HEK293 (cell line): Measurements from ENCODE around the gene ALLC.

ENCODE experiments used
- CTCF ChIA-PET: fragments of 350-600 bp; formaldehyde crosslinking; extraction: SDS; loops from one replicate; lab custom pipeline; 2021; ENCODE audit warnings: antibody characterized with exemption; lab: Yijun Ruan, JAX
- POLR2A ChIA-PET: fragments of 300-600 bp; formaldehyde crosslinking; extraction: SDS; loops from one replicate; lab custom pipeline; 2020; ENCODE audit warnings: antibody characterized with exemption, inconsistent platforms; lab: Yijun Ruan, JAX
- H3K27ac ChIP-seq: fragments of 200-500 bp; sonication (Bioruptor generic); 2 replicates; pipeline ENCODE4 v1.5.1; 2014; ENCODE audit warnings: low read depth, low read length, control low read depth, inconsistent platforms; ENCODE audit errors: extremely low read depth
- H3K36me3 ChIP-seq, 2 experiments: fragments of 200-500 bp in 1 of 2; sonication (Bioruptor generic) in 1 of 2; 1 replicate in 1 of 2; 2 replicates in 1 of 2; pipeline ENCODE4 v1.5.1; 2014 to 2017; ENCODE audit warnings: inconsistent platforms in 2 of 2, low read length in 2 of 2; ENCODE audit not compliant: control insufficient read depth in 2 of 2, insufficient read depth in 1 of 2
- H3K4me1 ChIP-seq: fragments of 200-500 bp; sonication (Bioruptor generic); 2 replicates; pipeline ENCODE4 v1.5.1; 2014; ENCODE audit warnings: mild to moderate bottlenecking, low read length, inconsistent platforms; ENCODE audit not compliant: control insufficient read depth, insufficient read depth
- H3K4me3 ChIP-seq: 2 replicates; pipeline ENCODE4 v1.5.1; 2011; ENCODE audit warnings: low read depth, mild to moderate bottlenecking, control low read depth, low read length, moderate library complexity
- H3K9me3 ChIP-seq: fragments of 200-500 bp; sonication (Bioruptor generic); 2 replicates; pipeline ENCODE4 v1.5.1; 2014; ENCODE audit warnings: low read depth, low read length, inconsistent platforms; ENCODE audit not compliant: control insufficient read depth, insufficient read depth
- BCL11A ChIP-seq: fragments of 450-650 bp; formaldehyde crosslinking; IDR thresholded peaks from 2 replicates; pipeline ENCODE4 v1.5.1; 2016; ENCODE audit warnings: low read depth, missing biosample characterization, missing genetic modification characterization
- EGR2 ChIP-seq: fragments of 450-650 bp; formaldehyde crosslinking; IDR thresholded peaks from 2 replicates; pipeline ENCODE4 v1.5.1; 2016; ENCODE audit warnings: low read depth, missing biosample characterization, missing genetic modification characterization
- HOXC10 ChIP-seq: sonication (generic); formaldehyde crosslinking; IDR thresholded peaks from 2 replicates; pipeline ENCODE4 v1.8.1; 2023; ENCODE audit warnings: mild to moderate bottlenecking, missing genetic modification reagents
- IKZF3 ChIP-seq: fragments of 450-650 bp; IDR thresholded peaks from 2 replicates; pipeline ENCODE4 v1.5.0; 2018; ENCODE audit warnings: missing biosample characterization, mild to moderate bottlenecking, missing genetic modification characterization, moderate library complexity
- MEIS1 ChIP-seq: sonication (generic); formaldehyde crosslinking; IDR thresholded peaks from 2 replicates; pipeline ENCODE4 v1.8.1; 2022; ENCODE audit warnings: missing genetic modification reagents, mild to moderate bottlenecking, borderline replicate concordance
- MYNN ChIP-seq: fragments of 450-650 bp; formaldehyde crosslinking; IDR thresholded peaks from 2 replicates; pipeline ENCODE4 v1.5.1; 2016; ENCODE audit warnings: missing biosample characterization, missing genetic modification characterization, borderline replicate concordance
- SCRT1 ChIP-seq: fragments of 450-650 bp; formaldehyde crosslinking; IDR thresholded peaks from 2 replicates; pipeline ENCODE4 v1.5.1; 2016; ENCODE audit warnings: missing biosample characterization, missing genetic modification characterization, borderline replicate concordance
- ZBTB17 ChIP-seq: fragments of 450-650 bp; formaldehyde crosslinking; IDR thresholded peaks from 2 replicates; pipeline ENCODE4 v1.5.1; 2016; ENCODE audit warnings: missing biosample characterization, missing genetic modification characterization
- ZFP37 ChIP-seq: fragments of 450-650 bp; formaldehyde crosslinking; IDR thresholded peaks from 2 replicates; pipeline ENCODE4 v1.5.1; 2016; ENCODE audit warnings: missing biosample characterization, missing genetic modification characterization
- ZIC2 ChIP-seq: fragments of 450-650 bp; formaldehyde crosslinking; IDR thresholded peaks from 2 replicates; pipeline ENCODE4 v1.5.1; 2016; ENCODE audit warnings: missing biosample characterization, missing genetic modification characterization
- ZNF132 ChIP-seq: fragments of 450-650 bp; formaldehyde crosslinking; IDR thresholded peaks from 2 replicates; pipeline ENCODE4 v1.5.1; 2017; ENCODE audit warnings: missing biosample characterization, missing genetic modification characterization, borderline replicate concordance
- ZNF16 ChIP-seq: fragments of 450-650 bp; formaldehyde crosslinking; IDR thresholded peaks from 2 replicates; pipeline ENCODE4 v1.5.1; 2016; ENCODE audit warnings: low read depth, missing biosample characterization, missing genetic modification characterization
- ZNF350 ChIP-seq: fragments of 450-650 bp; formaldehyde crosslinking; IDR thresholded peaks from 2 replicates; pipeline ENCODE4 v1.5.0; 2017; ENCODE audit warnings: missing biosample characterization, mild to moderate bottlenecking, missing genetic modification characterization
- ZNF391 ChIP-seq: fragments of 450-650 bp; formaldehyde crosslinking; IDR thresholded peaks from 2 replicates; pipeline ENCODE4 v1.5.1; 2016; ENCODE audit warnings: low read depth, missing biosample characterization, missing genetic modification characterization, borderline replicate concordance
- ZNF394 ChIP-seq: fragments of 450-650 bp; formaldehyde crosslinking; IDR thresholded peaks from 2 replicates; pipeline ENCODE4 v1.5.1; 2016; ENCODE audit warnings: missing biosample characterization, missing genetic modification characterization, mild to moderate bottlenecking, moderate library complexity, borderline replicate concordance
- ZNF426 ChIP-seq: fragments of 450-650 bp; formaldehyde crosslinking; IDR thresholded peaks from 2 replicates; pipeline ENCODE4 v1.5.1; 2017; ENCODE audit warnings: missing biosample characterization, missing genetic modification characterization, mild to moderate bottlenecking, inconsistent platforms, moderate library complexity
- ZNF514 ChIP-seq: fragments of 450-650 bp; formaldehyde crosslinking; IDR thresholded peaks from 2 replicates; pipeline ENCODE4 v1.5.1; 2016; ENCODE audit warnings: missing biosample characterization, missing genetic modification characterization
- ZNF544 ChIP-seq: fragments of 450-650 bp; formaldehyde crosslinking; IDR thresholded peaks from 2 replicates; pipeline ENCODE4 v1.5.0; 2017; ENCODE audit warnings: missing biosample characterization, missing genetic modification characterization
- ZNF561 ChIP-seq: fragments of 450-650 bp; IDR thresholded peaks from 2 replicates; pipeline ENCODE4 v1.5.1; 2018; ENCODE audit warnings: missing biosample characterization, missing genetic modification characterization, borderline replicate concordance
- ZNF571 ChIP-seq: fragments of 450-650 bp; formaldehyde crosslinking; IDR thresholded peaks from 2 replicates; pipeline ENCODE4 v1.5.0; 2017; ENCODE audit warnings: missing biosample characterization, missing genetic modification characterization
- ZNF585B ChIP-seq: fragments of 450-650 bp; formaldehyde crosslinking; IDR thresholded peaks from 2 replicates; pipeline ENCODE4 v1.5.1; 2016; ENCODE audit warnings: missing biosample characterization, missing genetic modification characterization
- ZNF610 ChIP-seq: fragments of 450-650 bp; formaldehyde crosslinking; IDR thresholded peaks from 2 replicates; pipeline ENCODE4 v1.5.1; 2016; ENCODE audit warnings: missing biosample characterization, missing genetic modification characterization, borderline replicate concordance
- ZNF626 ChIP-seq: fragments of 450-650 bp; sonication (Bioruptor Pico); formaldehyde crosslinking; IDR thresholded peaks from 2 replicates; pipeline ENCODE4 v1.5.1; 2018; ENCODE audit warnings: missing biosample characterization, missing genetic modification characterization, inconsistent platforms
- ZNF776 ChIP-seq: fragments of 450-650 bp; formaldehyde crosslinking; IDR thresholded peaks from 2 replicates; pipeline ENCODE4 v1.5.0; 2017; ENCODE audit warnings: missing biosample characterization, missing genetic modification characterization, borderline replicate concordance
- ZNF843 ChIP-seq: fragments of 450-650 bp; formaldehyde crosslinking; IDR thresholded peaks from 2 replicates; pipeline ENCODE4 v1.5.1; 2016; ENCODE audit warnings: missing biosample characterization, missing genetic modification characterization
- TF ChIP-seq, protein P1 (sequence below): fragments of 450-650 bp; formaldehyde crosslinking; IDR thresholded peaks from 2 replicates; pipeline ENCODE4 v1.5.1; 2016; ENCODE audit warnings: missing biosample characterization, missing genetic modification characterization
- TF ChIP-seq, protein P2 (sequence below): fragments of 450-650 bp; formaldehyde crosslinking; conservative IDR thresholded peaks from 2 replicates; pipeline ENCODE4 v1.5.1; 2016; ENCODE audit warnings: low read depth, missing biosample characterization, missing genetic modification characterization

Gene ALLC

DNA sequence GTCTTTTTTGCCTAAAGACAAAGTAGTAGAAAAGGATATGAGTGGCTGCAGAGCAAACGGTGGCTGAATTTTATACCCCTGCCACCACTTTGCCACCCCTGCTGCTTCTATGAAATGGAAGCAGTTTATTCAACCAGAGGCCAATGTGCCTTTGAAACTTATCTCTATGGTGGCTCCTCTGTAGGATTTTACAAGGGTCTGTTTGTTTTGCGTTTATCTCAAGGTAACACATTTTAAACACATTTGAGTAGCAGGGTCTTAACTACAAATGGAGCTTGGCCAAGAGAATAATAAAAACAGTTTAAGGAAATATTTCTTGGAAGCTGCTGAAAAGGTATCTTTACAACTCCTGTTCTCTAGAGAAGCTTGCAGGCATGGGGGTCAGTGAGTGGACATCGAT, 6.1 kb downstream of the ALLC start:
- Histone ChIP-seq H3K36me3 (no peaks in the 10 kb centered on the region), H3K27ac (no peak overlapping the region), H3K9me3 (no peaks in the 10 kb centered on the region), H3K4me3 (no peak overlapping the region), H3K4me1 (no peaks in the 10 kb centered on the region)
- ChIA-PET POLR2A (no interaction called here), CTCF (no interaction called here)
- TF ChIP-seq ZNF571 (tag by site-specific recombination) (no peak), MYNN (tag by site-specific recombination) (no peak), ZNF561 (tag by site-specific recombination) (no peak), ZNF776 (tag by site-specific recombination) (no peak)

DNA sequence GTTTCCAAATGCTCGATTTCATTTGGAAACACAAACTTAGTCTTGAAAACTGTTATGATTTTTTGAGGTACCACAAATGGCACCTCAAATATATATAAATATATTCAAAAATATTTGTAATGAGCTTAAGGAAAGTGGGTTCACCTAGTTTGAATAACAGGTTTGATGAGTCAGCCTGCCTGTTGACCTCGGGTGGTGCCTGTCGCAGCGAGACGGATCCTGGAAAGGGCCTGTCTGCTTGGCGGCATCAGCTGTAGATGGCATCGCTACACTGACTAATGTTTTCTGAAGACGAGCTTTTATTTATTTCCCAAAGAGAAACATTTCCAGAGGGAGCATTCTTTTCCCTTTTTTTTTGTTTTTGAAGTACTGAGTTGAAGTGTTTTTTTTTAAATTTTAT, 6.9 kb downstream of the ALLC start:
- ChIA-PET POLR2A (no interaction called here), CTCF (interaction anchor here (0.6 kb wide), 2 partner anchors 9 to 52 kb away, joined by 3 to 8 read pairs; no protein-coding TSS in a partner anchor)
- Histone ChIP-seq H3K27ac (no peak overlapping the region), H3K4me3 (no peak overlapping the region), H3K4me1 (no peaks in the 10 kb centered on the region), H3K9me3 (no peaks in the 10 kb centered on the region), H3K36me3 (no peaks in the 10 kb centered on the region)
- TF ChIP-seq IKZF3 (no peak), EGR2 (tag by site-specific recombination) (no peak), HOXC10 (CRISPR knock-in tag) (no peak), ZNF585B (tag by site-specific recombination) (no peak), ZNF610 (tag by site-specific recombination) (no peak), MEIS1 (CRISPR knock-in tag) (no peak), ZFP37 (tag by site-specific recombination) (no peak), BCL11A (tag by site-specific recombination) (no peak), ZNF394 (no peak), ZNF843 (no peak), ZNF391 (no peak), ZNF514 (tag by site-specific recombination) (no peak)
- TF ChIP-seq, protein P1, sequence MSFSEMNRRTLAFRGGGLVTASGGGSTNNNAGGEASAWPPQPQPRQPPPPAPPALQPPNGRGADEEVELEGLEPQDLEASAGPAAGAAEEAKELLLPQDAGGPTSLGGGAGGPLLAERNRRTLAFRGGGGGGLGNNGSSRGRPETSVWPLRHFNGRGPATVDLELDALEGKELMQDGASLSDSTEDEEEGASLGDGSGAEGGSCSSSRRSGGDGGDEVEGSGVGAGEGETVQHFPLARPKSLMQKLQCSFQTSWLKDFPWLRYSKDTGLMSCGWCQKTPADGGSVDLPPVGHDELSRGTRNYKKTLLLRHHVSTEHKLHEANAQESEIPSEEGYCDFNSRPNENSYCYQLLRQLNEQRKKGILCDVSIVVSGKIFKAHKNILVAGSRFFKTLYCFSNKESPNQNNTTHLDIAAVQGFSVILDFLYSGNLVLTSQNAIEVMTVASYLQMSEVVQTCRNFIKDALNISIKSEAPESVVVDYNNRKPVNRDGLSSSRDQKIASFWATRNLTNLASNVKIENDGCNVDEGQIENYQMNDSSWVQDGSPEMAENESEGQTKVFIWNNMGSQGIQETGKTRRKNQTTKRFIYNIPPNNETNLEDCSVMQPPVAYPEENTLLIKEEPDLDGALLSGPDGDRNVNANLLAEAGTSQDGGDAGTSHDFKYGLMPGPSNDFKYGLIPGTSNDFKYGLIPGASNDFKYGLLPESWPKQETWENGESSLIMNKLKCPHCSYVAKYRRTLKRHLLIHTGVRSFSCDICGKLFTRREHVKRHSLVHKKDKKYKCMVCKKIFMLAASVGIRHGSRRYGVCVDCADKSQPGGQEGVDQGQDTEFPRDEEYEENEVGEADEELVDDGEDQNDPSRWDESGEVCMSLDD (tag by site-specific recombination): no peak

DNA sequence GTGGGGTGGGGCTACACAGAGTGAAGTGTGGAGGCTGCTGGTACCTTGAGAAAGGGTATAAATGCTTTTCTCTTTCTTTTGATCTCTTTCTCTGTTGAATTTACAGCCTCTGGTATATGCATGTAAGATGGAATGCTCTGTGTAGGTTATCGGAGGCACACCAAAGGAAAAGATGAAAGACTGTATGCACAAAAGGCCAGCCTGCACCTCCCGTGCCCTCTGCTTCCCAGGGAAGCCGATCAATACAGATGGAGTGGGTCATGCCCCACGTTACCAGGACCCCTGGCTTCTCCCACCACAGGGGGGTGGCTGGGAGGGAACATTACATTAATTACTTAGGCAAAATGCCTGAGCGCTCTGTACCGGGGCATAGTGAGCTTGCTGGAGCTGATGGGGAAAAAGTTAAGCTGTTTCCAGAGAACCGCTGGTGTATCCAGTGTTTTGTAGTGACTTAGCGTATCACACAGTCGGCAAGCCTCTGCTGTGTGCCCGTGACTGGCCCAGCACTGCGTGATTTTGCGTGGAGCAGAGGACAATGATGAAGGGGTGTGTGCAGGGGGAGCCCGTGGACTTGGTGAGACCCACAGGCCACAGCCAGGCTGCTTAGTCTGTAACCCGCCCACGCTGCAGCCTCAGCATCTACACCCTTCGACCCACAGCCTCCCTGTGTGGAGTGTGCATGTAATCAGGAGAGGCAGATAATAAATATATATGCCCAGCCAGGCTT, 8.0 kb downstream of the ALLC start:
- H3K4me1 ChIP-seq: no peaks in the 10 kb centered on the region
- H3K27ac ChIP-seq: no peak overlapping the region
- POLR2A ChIA-PET: no interaction called here
- no peaks in the 10 kb centered on the region for H3K36me3 ChIP-seq
- no peak overlapping the region for H3K4me3 ChIP-seq
- H3K9me3 ChIP-seq: no peaks in the 10 kb centered on the region
- CTCF ChIA-PET: interaction anchor here (0.5 kb wide), 2 partner anchors 14 to 242 kb away, joined by 3 read pairs; no protein-coding TSS in a partner anchor
- TF ChIP-seq ZIC2 (tag by site-specific recombination) (no peak), ZBTB17 (tag by site-specific recombination) (no peak), ZNF16 (tag by site-specific recombination) (no peak), ZNF544 (tag by site-specific recombination) (no peak), SCRT1 (tag by site-specific recombination) (no peak), ZNF626 (tag by site-specific recombination) (no peak), ZNF610 (tag by site-specific recombination) (no peak), ZFP37 (tag by site-specific recombination) (no peak), ZNF391 (no peak), ZNF132 (tag by site-specific recombination) (no peak), ZNF426 (tag by site-specific recombination) (no peak), ZNF350 (no peak)
- TF ChIP-seq, protein P2, sequence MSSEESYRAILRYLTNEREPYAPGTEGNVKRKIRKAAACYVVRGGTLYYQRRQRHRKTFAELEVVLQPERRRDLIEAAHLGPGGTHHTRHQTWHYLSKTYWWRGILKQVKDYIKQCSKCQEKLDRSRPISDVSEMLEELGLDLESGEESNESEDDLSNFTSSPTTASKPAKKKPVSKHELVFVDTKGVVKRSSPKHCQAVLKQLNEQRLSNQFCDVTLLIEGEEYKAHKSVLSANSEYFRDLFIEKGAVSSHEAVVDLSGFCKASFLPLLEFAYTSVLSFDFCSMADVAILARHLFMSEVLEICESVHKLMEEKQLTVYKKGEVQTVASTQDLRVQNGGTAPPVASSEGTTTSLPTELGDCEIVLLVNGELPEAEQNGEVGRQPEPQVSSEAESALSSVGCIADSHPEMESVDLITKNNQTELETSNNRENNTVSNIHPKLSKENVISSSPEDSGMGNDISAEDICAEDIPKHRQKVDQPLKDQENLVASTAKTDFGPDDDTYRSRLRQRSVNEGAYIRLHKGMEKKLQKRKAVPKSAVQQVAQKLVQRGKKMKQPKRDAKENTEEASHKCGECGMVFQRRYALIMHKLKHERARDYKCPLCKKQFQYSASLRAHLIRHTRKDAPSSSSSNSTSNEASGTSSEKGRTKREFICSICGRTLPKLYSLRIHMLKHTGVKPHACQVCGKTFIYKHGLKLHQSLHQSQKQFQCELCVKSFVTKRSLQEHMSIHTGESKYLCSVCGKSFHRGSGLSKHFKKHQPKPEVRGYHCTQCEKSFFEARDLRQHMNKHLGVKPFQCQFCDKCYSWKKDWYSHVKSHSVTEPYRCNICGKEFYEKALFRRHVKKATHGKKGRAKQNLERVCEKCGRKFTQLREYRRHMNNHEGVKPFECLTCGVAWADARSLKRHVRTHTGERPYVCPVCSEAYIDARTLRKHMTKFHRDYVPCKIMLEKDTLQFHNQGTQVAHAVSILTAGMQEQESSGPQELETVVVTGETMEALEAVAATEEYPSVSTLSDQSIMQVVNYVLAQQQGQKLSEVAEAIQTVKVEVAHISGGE (tag by site-specific recombination): no peak
